Neuronal stem cell (in vitro differentiated cells): ENCODE data around the gene TPM2.
A peak's percentile ranks its signal among the peaks of the same experiment; 100 is the strongest.

Source experiments
- DNase-seq: peaks from one replicate; pipeline ENCODE4 v3.0.0-alpha.2; 2013; ENCODE audit warnings: low spot score
- H2AFZ ChIP-seq: one replicate; pipeline ENCODE4 v1.6.1; 2013; ENCODE audit warnings: mild to moderate bottlenecking, low read length, inconsistent platforms
- H2AK5ac ChIP-seq: 2 replicates; pipeline ENCODE4 v1.6.1; 2013; ENCODE audit warnings: low read depth, mild to moderate bottlenecking, inconsistent platforms, low read length, moderate library complexity, mixed read lengths
- H2BK120ac ChIP-seq: 2 replicates; pipeline ENCODE4 v1.6.1; 2013; ENCODE audit warnings: low read depth, mild to moderate bottlenecking, inconsistent platforms, low read length, moderate library complexity, mixed read lengths
- H2BK12ac ChIP-seq: one replicate; pipeline ENCODE4 v1.6.1; 2013; ENCODE audit warnings: low read length, inconsistent platforms
- H2BK15ac ChIP-seq: 2 replicates; pipeline ENCODE4 v1.6.1; 2013; ENCODE audit warnings: mild to moderate bottlenecking, low read length, inconsistent platforms, mixed read lengths
- H2BK5ac ChIP-seq: one replicate; pipeline ENCODE4 v1.6.1; 2013; ENCODE audit warnings: inconsistent platforms, mild to moderate bottlenecking, low read length, moderate library complexity
- H3K14ac ChIP-seq: one replicate; pipeline ENCODE4 v1.6.1; 2013; ENCODE audit warnings: low read length, inconsistent platforms
- H3K18ac ChIP-seq: 2 replicates; pipeline ENCODE4 v1.6.1; 2013; ENCODE audit warnings: low read length, inconsistent platforms
- H3K23ac ChIP-seq: 2 replicates; pipeline ENCODE4 v1.6.1; 2013; ENCODE audit warnings: low read depth, mild to moderate bottlenecking, mixed read lengths, low read length, inconsistent platforms; ENCODE audit not compliant: poor library complexity
- H3K27ac ChIP-seq: replicated peaks from 3 replicates; pipeline ENCODE4 v1.5.1; 2013; ENCODE audit warnings: low read length, inconsistent platforms
- H3K27me3 ChIP-seq, 3 experiments: 2 replicates each; pipeline ENCODE4 v1.6.1; 2013; ENCODE audit warnings: low read length in 3 of 3, mild to moderate bottlenecking in 2 of 3, inconsistent platforms in 1 of 3, low read depth in 1 of 3, mixed read lengths in 1 of 3, moderate library complexity in 1 of 3; ENCODE audit not compliant: control insufficient read depth in 3 of 3, insufficient read depth in 3 of 3
- H3K36me3 ChIP-seq, 2 donors: replicated peaks in 1 of 2; 2 replicates each; pipeline ENCODE4 v1.6.1; 2013; ENCODE audit warnings: low read length in 2 of 2; ENCODE audit not compliant: control insufficient read depth in 2 of 2, insufficient read depth in 2 of 2
- H3K4ac ChIP-seq: 2 replicates; pipeline ENCODE4 v1.6.1; 2013; ENCODE audit warnings: inconsistent platforms, mild to moderate bottlenecking, low read length, moderate library complexity
- H3K4me1 ChIP-seq, 2 donors: 1 replicate in 1 of 2; 2 replicates in 1 of 2; pipeline ENCODE4 v1.6.1; 2013; ENCODE audit warnings: low read length in 2 of 2, low read depth in 1 of 2; ENCODE audit not compliant: control insufficient read depth in 2 of 2, insufficient read depth in 1 of 2
- H3K4me2 ChIP-seq: one replicate; pipeline ENCODE4 v1.6.1; 2013; ENCODE audit warnings: mild to moderate bottlenecking, low read length, inconsistent platforms; ENCODE audit not compliant: insufficient read depth, poor library complexity, severe bottlenecking
- H3K4me3 ChIP-seq, 2 donors: 2 replicates each; pipeline ENCODE4 v1.5.1; 2013; ENCODE audit warnings: low read length in 2 of 2, mild to moderate bottlenecking in 2 of 2, inconsistent platforms in 1 of 2, moderate library complexity in 1 of 2
- H3K79me1 ChIP-seq: one replicate; pipeline ENCODE4 v1.6.1; 2013; ENCODE audit warnings: low read depth, mild to moderate bottlenecking, inconsistent platforms, low read length, moderate library complexity
- H3K9ac ChIP-seq: one replicate; pipeline ENCODE4 v1.6.1; 2013; ENCODE audit warnings: mild to moderate bottlenecking, low read depth, low read length, inconsistent platforms; ENCODE audit not compliant: poor library complexity
- H3K9me3 ChIP-seq, 2 donors: replicated peaks in 1 of 2; 2 replicates each; pipeline versions ENCODE3 to v1.6.1; 2013; ENCODE audit warnings: low read length in 2 of 2, mild to moderate bottlenecking in 2 of 2, inconsistent platforms in 1 of 2, low read depth in 1 of 2, mixed read lengths in 1 of 2, moderate library complexity in 1 of 2; ENCODE audit not compliant: control insufficient read depth in 2 of 2, insufficient read depth in 1 of 2
- H4K8ac ChIP-seq: one replicate; pipeline ENCODE4 v1.6.1; 2013; ENCODE audit warnings: low read depth, mild to moderate bottlenecking, inconsistent platforms, low read length, moderate library complexity
- H4K91ac ChIP-seq: one replicate; pipeline ENCODE4 v1.6.1; 2013; ENCODE audit warnings: low read length, low read depth, mild to moderate bottlenecking, inconsistent platforms; ENCODE audit not compliant: poor library complexity
- WGBS, 2 donors: extraction: QIAGEN DNeasy Blood & Tissue Kit; methylation state at CpG; one replicate each; pipeline ENCODE4 v1.1.7; 2013; ENCODE audit warnings: missing lambda C conversion rate in 2 of 2, mixed read lengths in 1 of 2; ENCODE audit not compliant: insufficient read length in 2 of 2, insufficient replicate concordance in 1 of 2; ENCODE audit errors: extremely low coverage in 2 of 2; 5-methylcytosine and 5-hydroxymethylcytosine counted together

The TPM2 gene

GRCh38 chr9:35651956-35652828 lies 37.5 kb downstream of the TPM2 start:
- Histone ChIP-seq H3K4me1 (peaks cover 3 to 5% of the 10 kb centered on the region in 2 donors), H3K4ac (no peak overlapping the region), H2BK5ac (no peak overlapping the region), H3K9me3 (no peaks in the 10 kb centered on the region), H3K14ac (no peak overlapping the region), H2BK15ac (no peak overlapping the region), H3K27ac (no peak overlapping the region), H3K79me1 (no peaks in the 10 kb centered on the region), H3K9ac (no peak overlapping the region), H3K23ac (no peak overlapping the region), H4K8ac (no peak overlapping the region), H4K91ac (no peak overlapping the region), H2AK5ac (no peak overlapping the region), H3K4me2 (no peak overlapping the region), H3K18ac (no peak overlapping the region), H3K36me3 (no peaks in the 10 kb centered on the region), H2AFZ (no peak overlapping the region), H2BK12ac (no peak overlapping the region), H3K4me3 (no peak overlapping the region), H2BK120ac (no peak overlapping the region), H3K27me3 (no peaks in the 10 kb centered on the region)
- no peak for DNase-seq
- no CpG with 5 or more reads among the region's 7 CpGs for whole genome bisulfite sequencing, 2 donors

GRCh38 chr9:35650341-35651158 lies 39.2 kb downstream of the TPM2 start, which contains the start of gene SIT1:
SIT1 (minus strand) TSS chr9:35650931; CDS start chr9:35650853, 78 bp downstream.
- Histone ChIP-seq H3K14ac (no peak within 1 kb of the TSS), H2BK120ac (peak within 1 kb of the TSS; percentile 7), H3K4me3 (no peak within 1 kb of the TSS), H3K4ac (no peak within 1 kb of the TSS), H3K4me1 (peaks cover 0 to 5% of the 10 kb centered on the region in 2 donors), H2BK15ac (peak within 1 kb of the TSS; percentile 84), H3K27ac (no peak within 1 kb of the TSS), H2AFZ (peak within 1 kb of the TSS; percentile 8), H2AK5ac (peak within 1 kb of the TSS; percentile 76), H3K36me3 (no peaks in the 10 kb centered on the region), H3K9ac (peak within 1 kb of the TSS; percentile 1), H2BK5ac (peak within 1 kb of the TSS; percentile 31), H3K18ac (peak within 1 kb of the TSS; percentile 29), H4K8ac (no peak within 1 kb of the TSS), H2BK12ac (peak within 1 kb of the TSS; percentile 14), H3K79me1 (no peaks in the 10 kb centered on the region), H3K23ac (no peak within 1 kb of the TSS), H4K91ac (peak within 1 kb of the TSS; percentile 62), H3K9me3 (no peaks in the 10 kb centered on the region), H3K27me3 (no peaks in the 10 kb centered on the region), H3K4me2 (no peak within 1 kb of the TSS)
- no CpG with 5 or more reads among the region's 22 CpGs for WGBS, 2 donors
- DNase-seq, result no peak

- no peak overlapping the region for H3K14ac ChIP-seq
- no peaks in the 10 kb centered on the region for H3K27me3 ChIP-seq
- H3K18ac ChIP-seq, result no peak overlapping the region
- H3K36me3 ChIP-seq, result no peaks in the 10 kb centered on the region
- H2BK12ac ChIP-seq, result peak overlapping the region; percentile 14
- H2BK15ac ChIP-seq, result peak overlapping the region; percentile 84
- H2BK5ac ChIP-seq, result peak overlapping the region; percentile 31
- H2AK5ac ChIP-seq, result peak overlapping the region; percentile 76
- no peaks in the 10 kb centered on the region for H3K79me1 ChIP-seq
- no peak overlapping the region for H3K23ac ChIP-seq
- peak overlapping the region; percentile 8 for H2AFZ ChIP-seq
- WGBS, 2 donors, result no CpG with 5 or more reads among the region's 26 CpGs
- no peak overlapping the region for H3K4me3 ChIP-seq
- H3K4me2 ChIP-seq, result no peak overlapping the region
- no peak for DNase-seq
- peak overlapping the region; percentile 1 for H3K9ac ChIP-seq
- no peaks in the 10 kb centered on the region for H3K9me3 ChIP-seq
- H3K4me1 ChIP-seq, result peaks cover 0 to 5% of the 10 kb centered on the region in 2 donors
- H4K8ac ChIP-seq, result no peak overlapping the region
- H3K27ac ChIP-seq, result no peak overlapping the region
- no peak overlapping the region for H4K91ac ChIP-seq
- peak overlapping the region; percentile 7 for H2BK120ac ChIP-seq
- H3K4ac ChIP-seq, result no peak overlapping the region
Observed at GRCh38 chr9:35649431-35650340, 40.0 kb downstream of the TPM2 start.
